RCC 7860 (cell line): ENCODE measurements around the gene APBA2.

Experiments used
- DNase-seq: peaks from one replicate; pipeline ENCODE4 v3.0.0-alpha.2; 2015; ENCODE audit warnings: low spot score
- FAIRE-seq: peaks from 2 replicates; lab custom pipeline; 2012; peaks lifted over from hg19 to GRCh38; lab: Jason Lieb, UNC

Gene APBA2

DNA sequence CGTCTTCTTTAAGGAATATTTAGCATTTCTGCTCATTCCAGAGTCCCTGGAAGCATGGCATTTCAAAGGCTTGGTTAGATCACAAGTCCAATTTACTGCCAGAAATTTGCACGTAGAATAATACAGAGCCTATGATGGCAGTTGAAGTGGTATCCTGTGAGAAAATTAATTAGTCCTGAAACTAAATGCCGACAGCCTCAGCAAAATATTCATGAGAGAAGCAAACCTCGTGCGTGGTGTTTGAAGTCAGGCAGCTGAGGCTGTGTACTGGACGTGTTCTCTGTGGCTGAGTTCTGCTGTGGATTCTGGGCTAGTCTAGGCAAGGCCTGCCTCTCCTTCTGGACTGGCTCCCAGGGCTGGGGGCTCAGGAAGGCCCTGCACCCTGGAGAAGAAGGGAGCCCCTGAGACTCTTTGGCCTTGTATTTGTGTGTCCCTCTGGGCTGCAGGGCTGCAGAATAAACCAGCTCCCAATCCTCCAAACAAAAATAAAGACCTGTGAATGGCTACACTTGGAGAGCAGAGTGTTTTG, 106.6 kb downstream of the APBA2 start:
- no peak for FAIRE-seq
- no peak for DNase-seq

DNA sequence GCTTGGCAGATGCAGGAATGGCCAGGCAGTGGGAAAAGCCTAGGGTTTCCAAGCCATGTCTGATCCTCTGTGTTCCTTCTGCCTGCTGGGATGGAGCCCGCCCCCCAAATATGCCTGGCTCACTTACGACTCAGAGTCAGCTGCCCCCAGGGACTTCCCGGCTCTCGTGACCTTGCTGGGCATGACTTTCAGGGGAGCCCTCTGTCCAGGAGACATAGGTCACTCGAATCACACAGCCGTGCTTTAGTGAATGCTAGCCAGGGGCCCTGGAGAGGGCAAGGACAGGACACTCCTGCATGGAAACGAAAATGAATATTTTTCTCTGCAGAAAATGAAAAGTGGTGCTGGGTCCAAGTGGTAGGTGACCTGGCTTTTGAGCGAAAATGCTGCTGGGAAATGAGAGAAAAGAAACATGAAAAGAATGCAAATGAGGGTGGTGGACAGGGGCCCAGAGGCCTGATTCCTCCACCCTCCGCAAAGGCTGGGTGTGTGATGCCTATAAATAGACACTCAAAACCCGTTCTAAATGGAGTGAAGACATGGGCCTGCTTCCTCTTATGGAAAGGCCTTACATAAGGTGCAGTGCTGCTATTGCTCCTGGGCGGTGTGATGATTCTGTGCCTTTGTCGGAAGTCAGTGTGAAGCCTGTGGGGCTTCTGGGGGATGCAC, 107.4 kb downstream of the APBA2 start:
- FAIRE-seq (no peak), DNase-seq (no peak)

DNA sequence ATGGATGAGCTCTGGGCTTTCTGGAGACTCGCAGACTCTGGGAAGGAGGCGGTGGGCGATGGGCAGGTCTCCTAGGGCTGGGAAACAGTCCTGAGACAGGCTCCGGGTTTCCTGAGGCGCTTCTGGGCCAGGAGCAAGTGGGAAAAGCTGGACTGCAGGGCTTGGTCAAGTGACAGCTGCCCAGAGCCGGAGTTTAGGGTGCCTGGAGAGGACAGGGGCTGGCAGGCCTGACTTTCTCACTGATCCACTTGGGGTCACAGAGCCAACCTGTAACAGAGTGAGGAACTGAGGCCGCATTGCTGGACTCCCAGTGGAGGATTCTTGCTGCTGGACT, 107.9 kb downstream of the APBA2 start:
- DNase-seq: no peak
- no peak for FAIRE-seq

DNA sequence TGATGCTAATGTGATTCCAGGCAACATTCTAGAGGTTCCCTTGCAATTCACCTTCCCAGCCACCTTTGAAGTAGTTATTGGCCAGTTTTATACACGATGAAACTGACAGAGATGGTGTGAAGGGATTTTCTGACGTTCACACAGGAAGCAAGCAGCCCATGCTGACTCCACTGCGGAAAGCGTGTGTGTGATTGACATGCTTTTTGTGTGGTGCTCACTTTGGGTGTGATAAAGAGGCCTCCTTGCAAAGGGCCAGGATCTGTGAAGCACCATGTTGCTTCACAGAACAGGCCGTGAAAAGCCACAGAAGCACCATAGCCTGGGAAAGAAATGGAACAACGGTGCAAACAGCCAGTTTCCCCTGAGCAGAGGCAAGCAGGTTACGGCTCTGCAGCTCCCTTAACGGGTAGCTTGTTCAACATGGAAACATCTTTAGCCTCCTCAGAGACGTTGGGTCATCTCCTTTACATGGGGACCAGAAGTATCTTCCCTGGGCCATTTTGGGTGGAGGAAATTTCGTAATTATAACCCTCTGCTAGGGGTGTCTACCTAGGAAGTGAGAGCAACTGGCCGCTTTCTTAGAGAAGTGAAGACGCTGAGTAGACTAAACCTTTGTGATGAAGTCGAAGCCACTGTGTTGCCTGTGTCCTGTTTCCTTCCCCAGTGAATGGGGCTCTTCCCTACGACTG, 108.5 kb downstream of the APBA2 start:
- DNase-seq: no peak
- no peak for FAIRE-seq

DNA sequence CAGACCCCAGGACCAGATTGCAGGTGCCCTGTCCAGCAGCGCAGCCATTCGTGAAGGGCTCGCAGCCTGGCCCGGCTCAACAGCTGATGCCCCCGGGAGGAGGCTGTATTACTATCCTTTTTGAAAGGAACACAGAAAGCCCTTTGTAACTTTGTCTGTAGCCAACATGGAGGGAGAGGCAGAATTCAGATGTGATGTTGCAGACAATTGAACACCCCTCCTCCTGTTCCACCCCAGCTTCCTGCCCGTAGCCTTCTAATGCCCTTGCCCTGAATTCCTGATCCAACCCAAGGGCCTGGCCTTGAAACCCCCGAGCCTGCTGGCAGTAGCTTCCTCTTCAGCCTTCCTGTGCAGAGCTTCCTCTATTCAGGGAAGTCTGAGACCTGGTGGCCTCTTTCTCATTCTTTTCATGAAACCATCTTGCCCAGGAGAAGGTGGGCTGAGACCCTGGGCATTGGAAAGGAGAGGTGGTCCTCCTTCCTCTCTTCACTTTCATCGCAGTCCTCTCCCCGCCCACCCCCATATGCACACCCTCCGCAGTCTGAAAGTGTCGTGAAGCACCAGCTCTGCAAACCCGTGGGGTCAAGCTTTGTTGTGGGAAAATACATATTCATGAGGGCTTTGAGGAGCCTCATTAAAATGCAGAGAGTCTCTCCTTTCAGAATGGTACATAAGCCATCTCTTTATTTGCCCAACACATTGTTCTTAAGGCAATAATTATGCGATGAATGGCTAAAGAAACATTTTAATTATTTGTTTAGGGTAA, 109.2 kb downstream of the APBA2 start:
- DNase-seq: no peak
- no peak for FAIRE-seq

DNA sequence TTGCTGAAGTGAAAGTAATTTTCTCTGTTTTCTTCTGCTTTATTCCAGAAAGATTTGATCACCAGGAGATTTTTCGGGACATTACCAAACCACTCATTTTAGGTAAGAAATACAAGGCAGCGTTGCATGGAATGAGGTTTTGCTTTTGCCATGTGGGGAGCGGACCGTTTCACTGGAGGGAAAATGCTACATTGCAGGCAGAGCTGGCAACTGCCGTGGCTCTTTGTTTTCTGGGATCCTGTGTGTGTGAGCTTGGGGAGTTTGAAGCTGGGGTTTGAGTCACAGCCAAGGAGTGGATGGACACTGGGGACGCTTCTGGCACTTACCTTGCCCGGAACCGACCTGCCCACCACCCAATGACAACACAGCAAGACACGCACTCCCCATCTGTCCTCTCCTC, 109.9 kb downstream of the APBA2 start:
- DNase-seq: no peak
- no peak for FAIRE-seq

DNA sequence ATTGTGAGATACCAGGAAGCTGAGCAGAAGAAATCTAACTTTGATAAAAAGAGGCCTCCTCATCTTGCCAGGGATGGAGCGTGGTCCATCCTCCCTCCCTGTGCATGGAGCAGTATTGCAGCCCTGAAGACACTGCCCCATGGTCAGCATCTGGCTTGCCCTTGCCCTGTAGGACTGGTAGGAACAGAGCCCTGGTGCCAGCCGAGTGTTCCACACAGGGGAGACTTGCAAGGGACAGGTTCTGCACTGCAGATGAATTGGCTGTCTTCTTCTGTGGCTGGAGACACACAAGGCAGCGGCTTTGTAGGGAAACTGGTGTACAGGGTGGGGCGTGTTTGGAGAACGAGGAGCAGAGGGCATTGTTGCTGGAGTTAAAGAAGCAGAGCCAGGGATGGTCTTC, 110.5 kb downstream of the APBA2 start:
- DNase-seq: no peak
- no peak for FAIRE-seq

DNA sequence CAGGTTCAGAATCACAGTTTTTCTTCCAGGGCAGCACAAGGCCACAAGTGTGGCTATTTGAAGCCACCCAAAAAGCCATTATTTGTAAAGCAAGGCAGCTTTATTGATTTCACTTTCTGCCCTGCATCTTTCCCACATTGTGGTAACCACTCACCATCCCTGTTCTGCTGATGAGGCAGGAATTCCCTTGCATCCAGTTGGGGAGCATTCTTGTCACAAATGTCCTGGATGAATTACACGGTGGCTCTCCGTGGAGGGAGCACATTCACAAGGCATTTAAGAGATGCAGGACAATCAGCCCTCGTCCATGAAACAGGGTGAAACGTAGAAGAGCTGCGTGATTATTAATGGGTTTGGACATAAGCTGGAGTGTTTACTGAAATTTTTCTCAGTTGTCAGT, 111.2 kb downstream of the APBA2 start:
- FAIRE-seq: no peak

DNA sequence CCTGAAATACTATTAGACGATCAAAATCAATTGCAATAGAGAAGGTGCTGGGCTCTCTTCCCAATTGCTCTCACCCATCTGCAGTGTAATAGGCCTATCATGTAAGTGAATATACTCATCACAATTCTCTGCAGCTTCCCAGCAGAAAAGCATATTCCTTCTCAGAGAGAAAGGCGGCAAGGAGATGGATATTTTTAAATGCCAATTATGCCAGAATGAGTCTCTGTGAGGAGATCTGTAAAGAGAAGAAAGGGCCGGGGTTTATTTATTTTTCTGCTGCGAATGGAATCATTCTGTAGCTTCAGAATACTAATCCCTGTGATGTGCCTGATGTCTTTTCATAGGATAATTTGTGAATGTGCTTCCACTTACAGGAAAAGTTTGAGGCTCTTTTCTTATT, 112.0 kb downstream of the APBA2 start:
- no peak for FAIRE-seq
- DNase-seq: no peak

More for the DNA sequence above, 111.2 kb downstream of the APBA2 start:
- DNase-seq: no peak

DNA sequence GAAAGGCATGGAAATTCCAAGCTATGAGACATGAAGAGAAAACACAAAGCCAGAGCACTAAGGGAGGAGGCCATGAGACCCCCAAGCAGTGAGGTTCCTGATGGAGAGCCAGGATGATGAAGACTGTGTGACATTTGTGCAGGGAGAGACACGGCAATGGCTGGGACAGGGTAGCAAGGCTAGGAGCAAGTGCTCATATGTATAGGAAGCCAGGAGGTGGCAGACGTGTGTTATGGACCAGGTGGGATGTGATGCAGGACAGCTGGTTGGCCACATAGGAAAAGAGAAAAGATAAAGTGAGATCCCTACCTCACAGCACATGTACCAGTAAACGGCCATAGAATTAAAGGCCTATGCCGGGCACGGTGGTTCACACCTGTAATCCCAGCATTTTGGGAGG, 112.7 kb downstream of the APBA2 start:
- DNase-seq: no peak
- FAIRE-seq: no peak

DNA sequence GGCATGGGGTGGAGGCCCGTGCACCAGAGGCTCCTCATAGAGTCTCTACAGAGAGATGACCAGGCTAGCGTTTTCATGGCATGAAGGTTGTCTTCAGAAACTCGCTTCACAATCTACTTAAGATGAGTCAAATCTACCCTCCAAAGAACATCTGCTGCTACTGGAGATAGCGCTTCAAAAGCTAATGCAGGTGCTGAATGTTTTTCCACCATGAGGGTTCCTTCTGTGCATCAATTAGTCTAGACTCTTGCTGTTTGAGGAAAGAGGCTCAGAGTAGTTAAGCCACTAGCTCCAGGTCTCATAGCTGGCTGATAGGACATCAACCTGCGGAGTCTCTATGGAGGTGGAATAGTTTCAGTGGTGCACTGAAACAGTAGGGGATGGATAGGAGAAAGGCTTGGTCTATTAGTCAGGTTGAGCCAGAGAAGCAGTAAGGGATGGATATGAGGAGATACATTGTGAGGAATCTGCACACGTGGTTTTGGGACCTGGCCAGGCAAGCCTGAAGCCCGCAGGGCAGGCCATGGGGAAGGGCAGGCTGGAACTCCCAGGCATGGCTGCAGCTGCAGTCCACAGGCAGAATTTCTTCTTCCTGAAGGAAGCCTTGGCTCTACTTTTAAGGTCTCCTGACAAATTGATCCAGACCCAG, 117.5 kb downstream of the APBA2 start:
- DNase-seq (no peak), FAIRE-seq (no peak)

DNA sequence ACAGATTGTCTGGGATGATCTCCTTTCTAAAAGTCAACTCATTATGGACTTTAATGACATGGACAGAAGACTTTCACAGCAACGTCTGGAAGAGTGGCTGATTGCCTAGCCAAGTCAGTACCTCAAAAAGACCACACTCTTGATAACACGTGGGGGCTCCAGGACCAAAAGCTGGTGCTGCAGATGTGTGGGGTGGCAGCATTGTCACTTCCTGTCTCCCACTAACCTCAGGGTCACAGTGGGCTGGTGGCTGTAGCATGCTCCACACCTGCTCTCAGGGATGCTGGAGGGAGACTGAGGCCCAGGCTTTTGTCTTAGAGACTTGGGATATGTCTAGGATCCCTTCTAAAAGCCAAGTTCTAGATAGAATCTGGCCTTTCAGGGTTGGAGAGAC, 118.1 kb downstream of the APBA2 start:
- no peak for FAIRE-seq
- DNase-seq: no peak

DNA sequence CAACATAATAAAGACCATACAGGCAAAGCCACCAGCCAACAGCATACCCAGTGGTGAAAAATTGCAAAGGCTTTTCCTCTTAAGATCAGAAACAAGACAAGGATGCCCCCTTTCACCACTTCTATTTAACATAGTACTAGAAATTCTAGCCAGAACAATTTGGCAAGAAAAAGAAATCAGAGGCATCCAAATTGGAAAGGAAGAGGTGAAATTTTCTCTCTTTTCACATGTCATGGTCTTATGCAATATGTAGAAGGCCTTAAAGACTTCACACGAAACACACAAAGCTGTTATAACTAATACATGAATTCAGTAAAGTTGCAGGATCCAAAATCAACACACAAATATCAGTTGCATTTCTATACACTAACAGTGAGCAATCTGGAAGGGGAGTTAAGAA, 120.2 kb downstream of the APBA2 start:
- DNase-seq: no peak
- no peak for FAIRE-seq

DNA sequence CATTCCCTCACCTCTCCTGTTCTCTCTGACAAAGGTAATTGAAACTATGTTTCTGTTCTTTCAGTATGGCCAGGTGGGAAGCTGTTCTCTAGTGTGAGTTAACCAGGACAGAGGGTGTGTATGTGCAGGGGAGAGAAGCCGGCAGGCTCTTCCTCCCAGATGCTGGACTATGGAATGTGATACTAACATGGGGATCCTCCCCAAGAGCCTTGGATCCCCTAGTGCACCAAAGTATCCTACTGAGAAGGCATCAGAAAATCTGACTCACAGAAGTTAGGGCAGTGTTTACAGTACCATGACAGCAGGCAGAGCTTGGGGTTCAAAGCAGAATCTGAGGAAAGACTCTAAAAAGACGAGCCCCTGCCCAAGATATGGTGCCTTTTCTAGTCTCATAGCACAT, 123.1 kb downstream of the APBA2 start:
- no peak for DNase-seq
- FAIRE-seq: no peak

DNA sequence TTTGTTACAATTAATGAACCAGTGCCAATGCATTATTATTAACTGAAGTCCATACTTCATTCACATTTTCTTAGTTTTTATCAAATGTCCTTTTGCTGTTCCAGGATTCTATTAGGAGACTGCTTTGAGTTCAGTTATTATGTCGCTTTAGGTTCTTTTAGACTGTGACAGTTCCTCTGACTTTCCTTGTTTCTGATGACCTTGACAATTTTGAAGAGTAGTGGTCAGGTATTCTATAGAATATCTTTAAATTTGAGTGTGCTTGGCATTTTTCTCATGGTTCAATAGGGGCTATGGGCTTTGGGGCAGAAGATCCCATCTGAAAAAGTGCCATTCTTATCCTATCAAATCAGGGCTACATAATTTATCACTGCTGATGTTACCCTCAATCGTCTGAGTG, 126.3 kb downstream of the APBA2 start:
- DNase-seq (no peak), FAIRE-seq (no peak)

DNA sequence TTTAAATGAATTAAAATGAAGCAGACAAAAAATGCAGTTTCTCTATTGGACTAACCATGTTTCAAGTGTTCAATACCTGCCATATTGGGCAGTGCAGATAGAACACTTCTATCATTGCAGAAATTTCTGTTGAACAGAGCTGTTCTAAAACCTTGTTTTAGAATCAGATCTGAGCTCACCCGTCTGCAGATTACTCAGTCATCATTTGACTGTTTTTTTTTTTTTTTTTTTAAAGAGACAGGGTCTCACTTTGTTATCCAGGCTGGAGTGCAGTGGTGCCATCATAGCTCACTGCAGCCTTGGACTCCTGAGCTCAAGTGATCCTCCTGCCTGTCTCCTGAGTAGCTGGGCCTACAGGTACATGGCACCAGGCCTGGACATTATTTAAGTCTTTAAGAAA, 128.7 kb downstream of the APBA2 start:
- DNase-seq (no peak), FAIRE-seq (no peak)

DNA sequence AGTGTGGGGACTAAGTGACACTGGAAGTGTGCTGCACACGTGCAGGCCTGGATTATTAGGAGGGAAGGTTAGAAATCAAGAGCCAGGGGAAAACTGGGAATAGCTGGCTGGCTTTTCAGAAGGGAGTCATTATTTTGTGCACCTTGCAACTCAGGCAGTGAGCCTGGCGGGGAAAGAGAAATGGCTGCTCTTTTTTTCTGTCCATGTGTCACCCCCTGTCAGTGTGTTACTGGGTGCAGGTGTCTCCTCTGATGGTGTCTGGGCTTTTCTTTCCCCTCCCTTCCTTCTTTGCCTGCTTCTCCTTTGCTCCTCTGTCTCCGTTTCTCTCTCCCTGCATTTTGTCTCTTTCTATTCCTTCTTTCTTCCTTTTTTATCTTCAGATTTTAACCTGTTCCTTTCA, 130.7 kb downstream of the APBA2 start:
- no peak for DNase-seq
- FAIRE-seq: no peak

DNA sequence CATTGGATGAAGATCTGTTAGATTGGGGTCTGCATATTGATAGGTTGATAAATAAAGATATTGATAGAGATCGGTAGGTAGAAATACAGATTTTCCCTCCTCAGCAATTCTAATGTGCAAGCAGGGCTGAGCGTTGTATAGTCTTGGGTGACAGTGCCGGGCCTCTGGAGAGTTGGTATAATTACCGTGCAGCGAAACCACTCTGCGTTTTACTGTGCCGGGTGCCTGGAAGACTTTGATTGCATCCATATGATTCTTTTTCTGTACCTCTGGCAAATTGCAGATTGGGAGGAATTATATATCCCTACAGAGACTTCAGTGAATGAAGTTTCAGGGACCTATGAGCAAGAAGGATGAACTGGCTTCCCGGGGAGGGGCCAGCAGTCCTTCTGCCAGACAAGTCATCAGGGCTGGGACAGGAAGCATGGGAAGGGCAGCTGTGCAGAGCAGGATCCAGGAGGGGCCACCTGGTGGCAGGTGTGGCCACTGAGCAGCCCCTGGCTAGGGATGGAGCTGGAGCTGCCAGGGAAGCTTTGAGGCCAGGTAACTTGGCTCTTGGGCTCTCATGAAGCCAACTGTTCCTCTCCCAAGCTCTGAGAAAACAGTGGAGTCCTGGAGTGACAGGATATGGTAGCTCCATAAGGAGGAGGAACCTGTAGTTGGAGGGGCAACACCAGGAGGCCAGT, 132.5 kb downstream of the APBA2 start:
- FAIRE-seq (no peak), DNase-seq (no peak)

DNA sequence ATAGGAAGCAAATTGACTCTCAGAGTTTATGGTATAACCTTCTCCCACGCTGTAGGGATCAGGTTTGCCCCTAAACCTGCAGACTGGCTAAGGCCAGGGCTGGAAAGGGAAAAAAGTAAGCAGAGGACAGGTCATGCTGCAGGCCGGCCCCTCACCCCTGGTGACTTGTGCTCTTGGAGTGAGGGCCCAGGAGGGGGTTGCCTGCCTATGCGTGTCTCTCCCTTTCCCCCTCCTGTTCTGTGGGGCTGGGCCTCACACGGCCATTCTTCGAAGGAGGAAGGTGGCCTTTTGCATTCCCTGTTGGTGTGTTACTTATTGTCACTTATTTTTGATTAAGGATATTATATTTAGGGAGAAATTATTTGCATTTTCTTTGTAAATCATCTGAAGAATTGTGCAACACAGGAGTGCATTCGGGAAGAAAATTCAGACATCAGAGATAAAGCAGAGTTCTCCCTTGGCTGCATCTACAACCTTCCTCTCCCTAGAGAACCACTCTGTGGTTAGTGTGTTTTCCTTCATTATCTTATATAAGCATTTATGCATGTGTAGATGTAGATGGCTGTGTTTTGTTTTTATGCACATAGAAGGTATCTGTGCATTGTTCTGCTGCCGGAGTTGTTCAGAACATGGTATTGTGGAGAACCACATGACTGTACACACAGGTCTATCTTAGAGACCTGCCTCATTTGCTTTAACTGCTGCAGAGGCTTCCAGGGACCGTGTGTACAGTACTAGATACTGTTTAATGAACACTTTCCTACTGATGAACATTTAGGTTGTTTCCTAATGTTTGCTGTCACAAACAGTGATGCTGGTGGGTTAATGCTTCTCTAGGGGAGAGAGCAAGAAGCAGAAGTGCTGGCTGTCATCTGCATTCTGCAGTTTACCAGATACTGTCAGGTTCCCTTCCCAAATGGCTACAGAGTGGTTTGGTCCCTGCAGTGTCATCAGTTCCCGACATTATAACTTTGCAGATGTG, 133.5 kb downstream of the APBA2 start:
- no peak for FAIRE-seq
- no peak for DNase-seq

DNA sequence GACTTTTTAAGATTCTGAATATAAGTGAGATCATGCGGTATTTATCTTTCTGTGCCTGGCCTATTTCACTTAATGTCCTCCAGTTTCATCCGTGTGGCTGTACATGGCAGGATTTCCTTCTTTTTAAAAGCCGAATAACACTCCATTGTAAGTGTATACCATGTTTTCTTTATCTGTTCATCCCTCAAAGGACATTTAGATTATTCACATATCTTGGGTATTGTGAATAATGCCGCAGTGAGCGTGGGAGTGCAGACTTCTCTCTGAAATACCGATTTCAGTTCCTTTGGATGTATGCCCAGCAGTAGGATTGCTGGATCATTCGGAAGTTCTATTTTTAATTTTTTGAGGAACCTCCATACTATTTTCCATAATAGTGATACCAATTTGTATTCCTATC, 136.1 kb downstream of the APBA2 start:
- DNase-seq (no peak), FAIRE-seq (no peak)
